SJCRH30 (cell line): ENCODE measurements around the gene MAEA. TPM values are rescaled to one million over a fixed set of nuclear protein-coding genes. Genes with fewer than 3 reads are reported as not detected.

Experiments used
- DNase-seq, 2 experiments: peaks; one replicate each; pipeline ENCODE4 v3.0.0-alpha.2; 2015 to 2020
- H3K27ac ChIP-seq: fragments of 250-450 bp; sonication (Bioruptor Pico); 2 replicates; pipeline ENCODE4 v1.5.1; 2020; ENCODE audit warnings: mild to moderate bottlenecking, moderate library complexity
- H3K27me3 ChIP-seq: fragments of 250-450 bp; sonication (Bioruptor Pico); 2 replicates; pipeline ENCODE4 v1.5.1; 2020; ENCODE audit warnings: mild to moderate bottlenecking, moderate library complexity
- H3K36me3 ChIP-seq: fragments of 250-450 bp; sonication (Bioruptor Pico); 2 replicates; pipeline ENCODE4 v1.5.1; 2020; ENCODE audit warnings: mild to moderate bottlenecking, moderate library complexity
- H3K4me1 ChIP-seq: fragments of 250-450 bp; sonication (Bioruptor Pico); 2 replicates; pipeline ENCODE4 v1.5.1; 2020; ENCODE audit warnings: mild to moderate bottlenecking, moderate library complexity
- H3K4me3 ChIP-seq: fragments of 250-450 bp; sonication (Bioruptor Pico); 2 replicates; pipeline ENCODE4 v1.5.1; 2020; ENCODE audit warnings: mild to moderate bottlenecking, moderate library complexity
- H3K9me3 ChIP-seq: fragments of 250-450 bp; sonication (Bioruptor Pico); replicated peaks from 2 replicates; pipeline ENCODE4 v1.5.1; 2020; ENCODE audit warnings: mild to moderate bottlenecking, moderate library complexity
- total RNA-seq: library from RNA; depleted of rRNA; stranded (reverse); fragments of >200 nt; shearing (Covaris generic); gene quantifications from 2 replicates; pipeline ENCODE4 v1.2.3, GENCODE V29; 2014

Gene MAEA
- total RNA-seq, 1 experiment from 2014 or later = 55.3 TPM

- Histone ChIP-seq H3K9me3 (no peaks in the 10 kb centered on the region), H3K4me3 (no peak overlapping the region), H3K27me3 (no peaks in the 10 kb centered on the region), H3K36me3 (no peaks in the 10 kb centered on the region), H3K27ac (no peak overlapping the region), H3K4me1 (no peaks in the 10 kb centered on the region)
- no peak for DNase-seq
Observed at GRCh38 chr4:1259966-1260365, 29.7 kb upstream of the MAEA start.

GRCh38 chr4:1260418-1261106, 29.1 kb upstream of the MAEA start:
- no peaks in the 10 kb centered on the region for H3K36me3 ChIP-seq
- H3K27ac ChIP-seq = no peak overlapping the region
- DNase-seq = no peak

GRCh38 chr4:1261107-1261928, 28.4 kb upstream of the MAEA start:
- H3K27me3 ChIP-seq = no peaks in the 10 kb centered on the region
- no peaks in the 10 kb centered on the region for H3K36me3 ChIP-seq
- H3K9me3 ChIP-seq = no peaks in the 10 kb centered on the region
- no peak for DNase-seq
- no peak overlapping the region for H3K27ac ChIP-seq
- no peak overlapping the region for H3K4me3 ChIP-seq
- no peaks in the 10 kb centered on the region for H3K4me1 ChIP-seq

More at GRCh38 chr4:1260418-1261106, 29.1 kb upstream of the MAEA start:
- no peaks in the 10 kb centered on the region for H3K9me3 ChIP-seq
- H3K4me3 ChIP-seq = no peak overlapping the region
- H3K27me3 ChIP-seq = no peaks in the 10 kb centered on the region
- H3K4me1 ChIP-seq = no peaks in the 10 kb centered on the region

GRCh38 chr4:1264942-1265341, 24.7 kb upstream of the MAEA start:
- H3K36me3 ChIP-seq = no peaks in the 10 kb centered on the region
- no peak overlapping the region for H3K27ac ChIP-seq
- H3K4me3 ChIP-seq = no peak overlapping the region
- no peaks in the 10 kb centered on the region for H3K27me3 ChIP-seq
- H3K4me1 ChIP-seq = no peaks in the 10 kb centered on the region
- no peak for DNase-seq
- no peaks in the 10 kb centered on the region for H3K9me3 ChIP-seq

GRCh38 chr4:1265351-1265750, 24.3 kb upstream of the MAEA start:
- Histone ChIP-seq H3K4me1 (no peaks in the 10 kb centered on the region), H3K4me3 (no peak overlapping the region), H3K27me3 (no peaks in the 10 kb centered on the region), H3K36me3 (no peaks in the 10 kb centered on the region), H3K27ac (no peak overlapping the region), H3K9me3 (no peaks in the 10 kb centered on the region)
- no peak for DNase-seq

- no peaks in the 10 kb centered on the region for H3K9me3 ChIP-seq
- H3K4me1 ChIP-seq = no peaks in the 10 kb centered on the region
- no peaks in the 10 kb centered on the region for H3K27me3 ChIP-seq
- no peaks in the 10 kb centered on the region for H3K36me3 ChIP-seq
- no peak overlapping the region for H3K27ac ChIP-seq
- DNase-seq = no peak
- no peak overlapping the region for H3K4me3 ChIP-seq
Observed at GRCh38 chr4:1266881-1267763, 22.6 kb upstream of the MAEA start.

GRCh38 chr4:1269209-1269608, 20.5 kb upstream of the MAEA start:
- H3K27ac ChIP-seq = no peak overlapping the region
- no peaks in the 10 kb centered on the region for H3K4me1 ChIP-seq
- H3K27me3 ChIP-seq = no peaks in the 10 kb centered on the region
- DNase-seq = no peak
- no peaks in the 10 kb centered on the region for H3K36me3 ChIP-seq
- H3K4me3 ChIP-seq = no peak overlapping the region
- H3K9me3 ChIP-seq = no peaks in the 10 kb centered on the region

- Histone ChIP-seq H3K27me3 (no peaks in the 10 kb centered on the region), H3K4me3 (no peak overlapping the region), H3K4me1 (no peaks in the 10 kb centered on the region), H3K27ac (no peak overlapping the region), H3K9me3 (no peaks in the 10 kb centered on the region), H3K36me3 (no peaks in the 10 kb centered on the region)
- DNase-seq = no peak
Observed at GRCh38 chr4:1271686-1272085, 18.0 kb upstream of the MAEA start.

- Histone ChIP-seq H3K9me3 (no peaks in the 10 kb centered on the region), H3K4me3 (no peak overlapping the region), H3K36me3 (no peaks in the 10 kb centered on the region), H3K27ac (no peak overlapping the region), H3K27me3 (no peaks in the 10 kb centered on the region), H3K4me1 (no peaks in the 10 kb centered on the region)
- DNase-seq = no peak
Observed at GRCh38 chr4:1274871-1275270, 14.8 kb upstream of the MAEA start.

GRCh38 chr4:1276984-1277383, 12.7 kb upstream of the MAEA start:
- H3K4me1 ChIP-seq = no peaks in the 10 kb centered on the region
- no peak overlapping the region for H3K4me3 ChIP-seq

GRCh38 chr4:1277667-1278665, 11.7 kb upstream of the MAEA start:
- Histone ChIP-seq H3K4me1 (no peaks in the 10 kb centered on the region), H3K27me3 (no peaks in the 10 kb centered on the region), H3K4me3 (no peak overlapping the region), H3K36me3 (no peaks in the 10 kb centered on the region), H3K27ac (no peak overlapping the region), H3K9me3 (no peaks in the 10 kb centered on the region)
- no peak for DNase-seq

More at GRCh38 chr4:1276984-1277383, 12.7 kb upstream of the MAEA start:
- H3K27ac ChIP-seq = no peak overlapping the region
- no peaks in the 10 kb centered on the region for H3K27me3 ChIP-seq
- H3K36me3 ChIP-seq = no peaks in the 10 kb centered on the region
- H3K9me3 ChIP-seq = no peaks in the 10 kb centered on the region
- no peak for DNase-seq

- no peak for DNase-seq
- Histone ChIP-seq H3K9me3 (no peaks in the 10 kb centered on the region), H3K27ac (no peak overlapping the region), H3K36me3 (no peaks in the 10 kb centered on the region), H3K27me3 (no peaks in the 10 kb centered on the region), H3K4me3 (no peak overlapping the region), H3K4me1 (no peaks in the 10 kb centered on the region)
Observed at GRCh38 chr4:1279253-1279652, 10.4 kb upstream of the MAEA start.

- Histone ChIP-seq H3K36me3 (no peaks in the 10 kb centered on the region), H3K4me3 (no peak overlapping the region), H3K9me3 (0 out of 2 replicates have a peak, but pooled peaks cover 3% of the 10 kb centered on the region), H3K27me3 (no peaks in the 10 kb centered on the region), H3K27ac (no peak overlapping the region), H3K4me1 (peaks cover 1% of the 10 kb centered on the region; the same call in 1 of the 2 replicates)
- DNase-seq = no peak
Observed at GRCh38 chr4:1283711-1284110, 6.0 kb upstream of the MAEA start.
